Lung (tissue), 12 donors: Measurements from ENCODE around the gene PRKD3. TPM values are rescaled to one million over a fixed set of nuclear protein-coding genes. Genes with fewer than 3 reads are reported as not detected.

Experiments used
- ATAC-seq: fragments of 200-7000 bp; cut with Tn5 transposase; one replicate; pipeline ENCODE4 v1.9.1; 2020; ENCODE audit warnings: moderate number of reproducible peaks; ENCODE audit not compliant: insufficient read depth, low FRiP score
- DNase-seq, 3 donors: peaks; one replicate each; pipeline ENCODE4 v3.0.0-alpha.2; 2013 to 2017
- H3K27ac ChIP-seq, 2 donors: one replicate each; pipeline ENCODE4 v1.5.1; 2013; ENCODE audit warnings: mild to moderate bottlenecking in 2 of 2, moderate library complexity in 2 of 2, control low read depth in 1 of 2, inconsistent platforms in 1 of 2, low read depth in 1 of 2, low read length in 1 of 2
- H3K27me3 ChIP-seq, 3 donors: one replicate each; pipeline ENCODE4 v1.5.1; 2013; ENCODE audit warnings: low read length in 2 of 3; ENCODE audit not compliant: control insufficient read depth in 3 of 3, insufficient read depth in 3 of 3
- H3K36me3 ChIP-seq, 4 donors: one replicate each; pipeline ENCODE4 v1.5.1; 2013; ENCODE audit warnings: low read length in 4 of 4, mild to moderate bottlenecking in 1 of 4, moderate library complexity in 1 of 4; ENCODE audit not compliant: control insufficient read depth in 4 of 4, insufficient read depth in 4 of 4
- H3K4me1 ChIP-seq, 5 donors: one replicate each; pipeline ENCODE4 v1.5.1; 2013; ENCODE audit warnings: low read length in 5 of 5, mild to moderate bottlenecking in 2 of 5, moderate library complexity in 1 of 5; ENCODE audit not compliant: control insufficient read depth in 5 of 5, insufficient read depth in 5 of 5
- H3K4me3 ChIP-seq: one replicate; pipeline ENCODE4 v1.5.1; 2013; ENCODE audit warnings: mild to moderate bottlenecking, control low read depth, moderate library complexity
- H3K9ac ChIP-seq, 2 donors: one replicate each; pipeline ENCODE4 v1.5.1; 2013; ENCODE audit warnings: low read length in 2 of 2, control low read depth in 1 of 2; ENCODE audit not compliant: insufficient read depth in 1 of 2
- H3K9me3 ChIP-seq, 4 donors: one replicate each; pipeline ENCODE4 v1.5.1; 2013; ENCODE audit warnings: low read length in 3 of 4, mild to moderate bottlenecking in 1 of 4, moderate library complexity in 1 of 4; ENCODE audit not compliant: control insufficient read depth in 4 of 4, insufficient read depth in 3 of 4
- WGBS, 2 donors: extraction: QIAGEN DNeasy Blood & Tissue Kit; methylation state at CpG; one replicate each; pipeline ENCODE4 v1.1.7; 2013; 5-methylcytosine and 5-hydroxymethylcytosine counted together
- polyA plus RNA-seq, 2 donors: library from polyadenylated mRNA; stranded (reverse); fragments of 200-250 nt; gene quantifications; one replicate each; pipeline ENCODE4 v1.2.1, GENCODE V29; 2013
- total RNA-seq, 2 donors: library from RNA; depleted of rRNA in 1 of 2; stranded (reverse); fragments of >200 nt in 1 of 2; gene quantifications; one replicate each; pipeline ENCODE4 v1.2.1, GENCODE V29; 2014 to 2021
- TF ChIP-seq, protein P1 (sequence below): IDR thresholded peaks from 2 replicates; pipeline ENCODE4 v1.5.1; 2012; ENCODE audit warnings: mild to moderate bottlenecking; ENCODE audit errors: control extremely low read depth, extremely low read depth
- donor health status: control.
- donor health status: control.
- donor health status: Bipolar disorder and iron deficiency.
- donor health status: healthy.
- donor health status: DM: yes; HTN: yes; CAD: no.

PRKD3 gene
- total and polyA plus RNA-seq, 4 donors = 6.4 to 60.8 (median 22.5) TPM

GRCh38 chr2:37337620-37338280 lies 13.1 kb upstream of the PRKD3 start:
- H3K9ac ChIP-seq = no peak overlapping the region
- peaks cover 0 to 4% (median 0%) of the 10 kb centered on the region in 5 donors for H3K4me1 ChIP-seq
- H3K9me3 ChIP-seq = peaks cover 0 to 2% (median 0%) of the 10 kb centered on the region in 4 donors
- no peaks in the 10 kb centered on the region for H3K36me3 ChIP-seq
- DNase-seq = no peak
- TF ChIP-seq, protein P1, sequence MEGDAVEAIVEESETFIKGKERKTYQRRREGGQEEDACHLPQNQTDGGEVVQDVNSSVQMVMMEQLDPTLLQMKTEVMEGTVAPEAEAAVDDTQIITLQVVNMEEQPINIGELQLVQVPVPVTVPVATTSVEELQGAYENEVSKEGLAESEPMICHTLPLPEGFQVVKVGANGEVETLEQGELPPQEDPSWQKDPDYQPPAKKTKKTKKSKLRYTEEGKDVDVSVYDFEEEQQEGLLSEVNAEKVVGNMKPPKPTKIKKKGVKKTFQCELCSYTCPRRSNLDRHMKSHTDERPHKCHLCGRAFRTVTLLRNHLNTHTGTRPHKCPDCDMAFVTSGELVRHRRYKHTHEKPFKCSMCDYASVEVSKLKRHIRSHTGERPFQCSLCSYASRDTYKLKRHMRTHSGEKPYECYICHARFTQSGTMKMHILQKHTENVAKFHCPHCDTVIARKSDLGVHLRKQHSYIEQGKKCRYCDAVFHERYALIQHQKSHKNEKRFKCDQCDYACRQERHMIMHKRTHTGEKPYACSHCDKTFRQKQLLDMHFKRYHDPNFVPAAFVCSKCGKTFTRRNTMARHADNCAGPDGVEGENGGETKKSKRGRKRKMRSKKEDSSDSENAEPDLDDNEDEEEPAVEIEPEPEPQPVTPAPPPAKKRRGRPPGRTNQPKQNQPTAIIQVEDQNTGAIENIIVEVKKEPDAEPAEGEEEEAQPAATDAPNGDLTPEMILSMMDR = no peak
- WGBS, 2 donors = 70 to 78% methylated on average over 7 of the region's 7 CpGs
- H3K27ac ChIP-seq = no peak overlapping the region
- no peak overlapping the region for H3K4me3 ChIP-seq
- no peak for ATAC-seq
- H3K27me3 ChIP-seq = peaks cover 0 to 4% (median 0%) of the 10 kb centered on the region in 3 donors

DNA sequence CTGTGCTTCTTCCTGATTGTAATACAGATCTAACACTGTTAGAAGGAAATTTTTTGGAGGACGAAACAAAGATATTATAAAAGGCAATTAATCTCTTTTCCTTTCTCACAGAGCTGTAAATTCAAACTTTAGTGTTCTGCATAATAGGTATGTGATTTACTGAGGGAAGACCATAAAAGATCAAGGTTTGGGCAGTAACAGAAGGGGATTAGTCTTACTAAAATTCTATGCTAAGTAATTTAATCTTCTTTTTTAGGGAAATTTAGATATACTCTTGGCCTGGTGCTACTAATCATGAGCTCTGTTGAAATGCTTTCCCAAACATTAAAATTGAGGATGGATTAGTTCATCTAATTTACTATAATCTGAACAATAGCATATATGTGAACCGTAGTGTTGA lies 11.0 kb upstream of the PRKD3 start:
- 65 to 88% methylated on average over 2 of the region's 2 CpGs for WGBS, 2 donors

GRCh38 chr2:37333256-37333655 lies 8.6 kb upstream of the PRKD3 start:
- H3K4me3 ChIP-seq = no peak overlapping the region
- H3K36me3 ChIP-seq = no peaks in the 10 kb centered on the region
- no peak for DNase-seq
- H3K9ac ChIP-seq = no peak overlapping the region
- H3K27ac ChIP-seq = no peak overlapping the region
- WGBS, 2 donors = 63 to 70% methylated on average over 2 of the region's 2 CpGs
- H3K27me3 ChIP-seq = peaks cover 0 to 4% (median 0%) of the 10 kb centered on the region in 3 donors
- ATAC-seq = no peak
- peaks cover 0 to 2% (median 0%) of the 10 kb centered on the region in 4 donors for H3K9me3 ChIP-seq
- H3K4me1 ChIP-seq = no peaks in the 10 kb centered on the region
- TF ChIP-seq, protein P1 = no peak

More for the DNA sequence above, 11.0 kb upstream of the PRKD3 start:
- Histone ChIP-seq H3K36me3 (no peaks in the 10 kb centered on the region), H3K4me1 (no peaks in the 10 kb centered on the region), H3K27ac (no peak overlapping the region), H3K9ac (no peak overlapping the region), H3K4me3 (no peak overlapping the region), H3K27me3 (peaks cover 0 to 4% (median 0%) of the 10 kb centered on the region in 3 donors), H3K9me3 (peaks cover 0 to 2% (median 0%) of the 10 kb centered on the region in 4 donors)
- no peak for DNase-seq
- ATAC-seq = no peak
- TF ChIP-seq, protein P1 = no peak
